ENCODE results near the gene SRSF6.
A peak's percentile ranks its signal among the peaks of the same experiment; 100 is the strongest.

The SRSF6 gene

GRCh38 chr20:43507150-43508080 is 49.7 kb downstream of the SRSF6 start, which contains the start of gene L3MBTL1:
TSS of gene L3MBTL1 (plus strand) at chr20:43507697. CDS start at chr20:43513504, 5,807 bp downstream.
- POLR2A ChIA-PET = interaction anchor here (1.2 to 3.1 kb wide), 2 partner anchors 41 to 51 kb away, joined by 5 to 16 read pairs; no protein-coding TSS in a partner anchor
- DNase-seq (ENCODE audit: extremely low spot score) = peak; percentile 68
- CTCF ChIA-PET = no interaction called here
- TF ChIP-seq ARNT (IDR thresholded peaks at IDR 0.05) (no peak), L3MBTL2 (conservative IDR thresholded peaks at IDR 0.05) (peak; percentile 40; the same call in 1 of the 2 replicates), SUZ12 (IDR thresholded peaks at IDR 0.05) (no peak), LEF1 (IDR thresholded peaks at IDR 0.05; ENCODE audit: borderline replicate concordance) (no peak), ZNF384 (IDR thresholded peaks at IDR 0.05) (no peak)

GRCh38 chr20:43508106-43508505 is 50.4 kb downstream of the SRSF6 start:
- ChIA-PET CTCF (no interaction called here), POLR2A (interaction anchor here (1.2 to 3.1 kb wide), 2 partner anchors 42 to 52 kb away, joined by 5 to 16 read pairs; no protein-coding TSS in a partner anchor)
- TF ChIP-seq FOXM1 (IDR thresholded peaks at IDR 0.05; ENCODE audit: borderline replicate concordance) (no peak), LEF1 (IDR thresholded peaks at IDR 0.05; ENCODE audit: borderline replicate concordance) (no peak), ELF4 (IDR thresholded peaks at IDR 0.05) (no peak), NFRKB (IDR thresholded peaks at IDR 0.05) (no peak), ARNT (IDR thresholded peaks at IDR 0.05) (no peak), SP1 (IDR thresholded peaks at IDR 0.05) (no peak), BHLHE40 (IDR thresholded peaks at IDR 0.05; ENCODE audit: borderline replicate concordance) (no peak), ZNF384 (IDR thresholded peaks at IDR 0.05) (no peak), SUZ12 (IDR thresholded peaks at IDR 0.05) (no peak), CTBP1 (IDR thresholded peaks at IDR 0.05; ENCODE audit: borderline replicate concordance) (no peak), PKNOX1 (IDR thresholded peaks at IDR 0.05) (no peak), FOXA1 (IDR thresholded peaks at IDR 0.05) (no peak)
- DNase-seq (ENCODE audit: extremely low spot score) = no peak

GRCh38 chr20:43508604-43509040 is 50.9 kb downstream of the SRSF6 start:
- DNase-seq (ENCODE audit: extremely low spot score) = no peak
- TF ChIP-seq CTBP1 (IDR thresholded peaks at IDR 0.05; ENCODE audit: borderline replicate concordance) (no peak), HDGF (IDR thresholded peaks at IDR 0.05; ENCODE audit: borderline replicate concordance) (no peak), ARNT (IDR thresholded peaks at IDR 0.05) (no peak), PKNOX1 (IDR thresholded peaks at IDR 0.05) (no peak), FOXM1 (IDR thresholded peaks at IDR 0.05; ENCODE audit: borderline replicate concordance) (no peak), NFRKB (IDR thresholded peaks at IDR 0.05) (no peak), BHLHE40 (IDR thresholded peaks at IDR 0.05; ENCODE audit: borderline replicate concordance) (no peak), TARDBP (IDR thresholded peaks at IDR 0.05) (no peak)
- ChIA-PET CTCF (no interaction called here), POLR2A (interaction anchor here (3.1 kb wide), 1 partner anchor 52 kb away, joined by 16 read pairs; no protein-coding TSS in a partner anchor)

GRCh38 chr20:43511879-43512278 is 54.2 kb downstream of the SRSF6 start:
- ChIA-PET POLR2A (interaction anchor here (1.1 kb wide), 1 partner anchor 55 kb away, joined by 3 read pairs; no protein-coding TSS in a partner anchor), CTCF (no interaction called here)
- DNase-seq (ENCODE audit: extremely low spot score) = no peak
- TF ChIP-seq ZNF384 (IDR thresholded peaks at IDR 0.05) (no peak), ELF4 (IDR thresholded peaks at IDR 0.05) (no peak), FOXA1 (IDR thresholded peaks at IDR 0.05) (no peak), L3MBTL2 (conservative IDR thresholded peaks at IDR 0.05) (no peak), CTBP1 (IDR thresholded peaks at IDR 0.05; ENCODE audit: borderline replicate concordance) (no peak), SUZ12 (IDR thresholded peaks at IDR 0.05) (no peak), ARNT (IDR thresholded peaks at IDR 0.05) (no peak), NFRKB (IDR thresholded peaks at IDR 0.05) (no peak), FOXK2 (IDR thresholded peaks at IDR 0.05) (no peak), FOXM1 (IDR thresholded peaks at IDR 0.05; ENCODE audit: borderline replicate concordance) (no peak), TARDBP (IDR thresholded peaks at IDR 0.05) (no peak), HDGF (IDR thresholded peaks at IDR 0.05; ENCODE audit: borderline replicate concordance) (no peak), PKNOX1 (IDR thresholded peaks at IDR 0.05) (no peak), LEF1 (IDR thresholded peaks at IDR 0.05; ENCODE audit: borderline replicate concordance) (no peak), BHLHE40 (IDR thresholded peaks at IDR 0.05; ENCODE audit: borderline replicate concordance) (no peak), SP1 (IDR thresholded peaks at IDR 0.05) (no peak)

- DNase-seq (ENCODE audit: extremely low spot score) = no peak
- ChIA-PET CTCF (no interaction called here), POLR2A (interaction anchor here (3.0 kb wide), 1 partner anchor 56 kb away, joined by 35 read pairs; the partner anchor contains the start of gene SRSF6)
- TF ChIP-seq FOXA1 (IDR thresholded peaks at IDR 0.05) (no peak), SP1 (IDR thresholded peaks at IDR 0.05) (no peak), L3MBTL2 (conservative IDR thresholded peaks at IDR 0.05) (no peak), LEF1 (IDR thresholded peaks at IDR 0.05; ENCODE audit: borderline replicate concordance) (no peak), FOXM1 (IDR thresholded peaks at IDR 0.05; ENCODE audit: borderline replicate concordance) (no peak), ELF4 (IDR thresholded peaks at IDR 0.05) (no peak), BHLHE40 (IDR thresholded peaks at IDR 0.05; ENCODE audit: borderline replicate concordance) (no peak), TARDBP (IDR thresholded peaks at IDR 0.05) (no peak), ZNF384 (IDR thresholded peaks at IDR 0.05) (no peak), SUZ12 (IDR thresholded peaks at IDR 0.05) (no peak), CTBP1 (IDR thresholded peaks at IDR 0.05; ENCODE audit: borderline replicate concordance) (no peak), PKNOX1 (IDR thresholded peaks at IDR 0.05) (no peak), FOXK2 (IDR thresholded peaks at IDR 0.05) (no peak), NFRKB (IDR thresholded peaks at IDR 0.05) (no peak)
Observed at GRCh38 chr20:43513372-43513930, 55.8 kb downstream of the SRSF6 start.
